ENCODE measurements around the gene MYO1H.

GRCh38 chr12:109446869-109447268, 99.2 kb downstream of the MYO1H start:
- no peak for TF ChIP-seq CTCF (IDR thresholded peaks at IDR 0.05; ENCODE audit: insufficient read depth, low read length)
- TF ChIP-seq POLR2AphosphoS5 (IDR thresholded peaks at IDR 0.05; ENCODE audit: low read depth), result no peak
- TF ChIP-seq GABPA (IDR thresholded peaks at IDR 0.05; ENCODE audit: low read depth), result no peak
